OCI-LY7 (cell line): Measurements from ENCODE around the gene LAMA2. TPM values are rescaled to one million over a fixed set of nuclear protein-coding genes. Genes with fewer than 3 reads are reported as not detected.

Source experiments
- BruUV-seq: library from RNA; stranded (reverse); fragments of 400-500 nt; replicated peaks from 2 replicates; lab custom pipeline; 2021; lab: Mats Ljungman, UMichigan
- CTCF ChIA-PET: fragments of 300-600 bp; sonication (Branson Sonifier 250); formaldehyde crosslinking; loops from one replicate; lab custom pipeline; 2022; ENCODE audit warnings: antibody characterized with exemption; ENCODE audit not compliant: unreplicated experiment; lab: Charles Lee
- POLR2A ChIA-PET: fragments of 300-600 bp; sonication (Branson Sonifier 250); formaldehyde crosslinking; loops from one replicate; lab custom pipeline; 2022; ENCODE audit warnings: antibody characterized with exemption; lab: Charles Lee
- DNase-seq: peaks from one replicate; pipeline ENCODE4 v3.0.0-alpha.2; 2015; ENCODE audit warnings: low spot score
- H2AFZ ChIP-seq: fragments of 200-600 bp; sonication (generic), shearing (Covaris generic); 2 replicates; pipeline ENCODE4 v1.6.1; 2014; ENCODE audit warnings: mild to moderate bottlenecking, antibody characterized with exemption, low read length, moderate library complexity
- H3K27ac ChIP-seq: fragments of 200-600 bp; sonication (generic); 2 replicates; pipeline ENCODE4 v1.5.1; 2014; ENCODE audit warnings: mixed run types, low read depth, mild to moderate bottlenecking, moderate library complexity, low read length, inconsistent platforms; ENCODE audit not compliant: poor library complexity, severe bottlenecking
- H3K36me3 ChIP-seq: fragments of 200-600 bp; sonication (generic); 2 replicates; pipeline ENCODE4 v1.6.1; 2014; ENCODE audit warnings: mild to moderate bottlenecking, antibody characterized with exemption, low read length, moderate library complexity, mixed read lengths; ENCODE audit not compliant: insufficient read depth
- H3K4me1 ChIP-seq: fragments of 200-600 bp; sonication (generic); 2 replicates; pipeline ENCODE4 v1.5.1; 2014; ENCODE audit warnings: mild to moderate bottlenecking, low read length; ENCODE audit not compliant: insufficient read depth, poor library complexity, severe bottlenecking
- H3K4me2 ChIP-seq: fragments of 200-600 bp; sonication (generic); 2 replicates; pipeline ENCODE4 v1.6.1; 2014; ENCODE audit warnings: mild to moderate bottlenecking, low read length
- H3K4me3 ChIP-seq: fragments of 200-600 bp; sonication (generic); 2 replicates; pipeline ENCODE4 v1.5.1; 2014; ENCODE audit warnings: mild to moderate bottlenecking, low read depth, low read length; ENCODE audit not compliant: poor library complexity, severe bottlenecking
- H3K79me2 ChIP-seq: fragments of 200-600 bp; sonication (generic); 2 replicates; pipeline ENCODE4 v1.6.1; 2016; ENCODE audit warnings: low read depth, mild to moderate bottlenecking, low read length, moderate library complexity, mixed read lengths; ENCODE audit not compliant: insufficient read depth
- H3K9me2 ChIP-seq: fragments of 200-600 bp; sonication (generic); 2 replicates; pipeline ENCODE4 v1.6.1; 2016; ENCODE audit warnings: mild to moderate bottlenecking, low read length, mixed read lengths; ENCODE audit not compliant: insufficient read depth
- H3K9me3 ChIP-seq: fragments of 200-600 bp; sonication (generic); 2 replicates; pipeline ENCODE4 v1.6.1; 2014; ENCODE audit warnings: mild to moderate bottlenecking, mixed run types, low read length, mixed read lengths
- H4K20me1 ChIP-seq: fragments of 200-600 bp; sonication (generic); 2 replicates; pipeline ENCODE4 v1.6.1; 2014; ENCODE audit warnings: mild to moderate bottlenecking, antibody characterized with exemption, low read length, moderate library complexity, mixed read lengths; ENCODE audit not compliant: insufficient read depth
- EZH2phosphoT487 ChIP-seq: fragments of 200-600 bp; sonication (generic); IDR thresholded peaks from 2 replicates; pipeline ENCODE4 v1.6.1; 2018; ENCODE audit warnings: low read depth, borderline replicate concordance, mild to moderate bottlenecking, mixed run types, antibody characterized with exemption, low read length, moderate library complexity, mixed read lengths
- intact Hi-C: fragments of 100-400 bp; cut with micrococcal nuclease; formaldehyde crosslinking; loops from one replicate; pipeline ENCODE4 v1.10.0; 2022; ENCODE audit not compliant: unreplicated experiment
- total RNA-seq, 2 experiments: library from RNA; depleted of rRNA in 1 of 2; stranded (reverse); fragments of >200 nt in 1 of 2; shearing (Covaris generic) in 1 of 2; gene quantifications; 2 replicates each; pipeline ENCODE4 v1.2.3, GENCODE V29; 2014 to 2022
- TF ChIP-seq, protein P1 (sequence below): fragments of 200-600 bp; sonication (generic); conservative IDR thresholded peaks from 2 replicates; pipeline ENCODE4 v1.5.1; 2014; ENCODE audit warnings: mild to moderate bottlenecking, antibody characterized with exemption, low read length, moderate library complexity, mixed read lengths

The LAMA2 gene
- total RNA-seq, 2 experiments from 2014 or later, result not detected

DNA sequence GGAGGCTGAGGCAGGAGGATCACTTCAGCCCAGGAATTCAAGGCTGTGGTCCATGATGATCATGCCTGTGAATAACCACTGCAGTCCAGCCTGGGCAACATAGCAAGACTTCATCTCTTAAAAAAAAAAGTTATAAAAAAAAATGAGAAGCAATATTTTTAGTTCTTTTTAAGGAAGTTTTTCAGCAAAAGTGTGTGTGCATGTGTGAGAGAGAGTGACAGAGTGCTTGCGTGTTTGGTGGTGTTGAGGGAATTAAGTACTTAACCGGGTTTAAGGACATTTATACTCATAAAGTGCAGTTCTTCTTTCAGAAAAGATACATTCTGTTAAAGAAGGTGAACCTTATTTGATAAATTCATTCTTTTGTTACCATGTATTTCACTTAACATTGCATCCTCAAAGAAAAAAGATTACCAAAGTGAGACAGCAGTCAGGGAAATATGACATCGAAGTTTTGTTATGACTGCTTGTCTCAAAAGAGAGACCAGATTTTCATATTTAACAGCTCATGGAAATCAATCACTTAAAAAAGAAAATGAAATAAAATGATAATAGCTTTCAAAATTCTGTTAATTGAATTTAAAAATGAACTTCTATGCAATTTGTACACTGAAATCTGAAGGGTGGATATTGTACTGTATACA lies 572.3 kb downstream of the LAMA2 start:
- DNase-seq, result no peak
- TF ChIP-seq, protein P1, sequence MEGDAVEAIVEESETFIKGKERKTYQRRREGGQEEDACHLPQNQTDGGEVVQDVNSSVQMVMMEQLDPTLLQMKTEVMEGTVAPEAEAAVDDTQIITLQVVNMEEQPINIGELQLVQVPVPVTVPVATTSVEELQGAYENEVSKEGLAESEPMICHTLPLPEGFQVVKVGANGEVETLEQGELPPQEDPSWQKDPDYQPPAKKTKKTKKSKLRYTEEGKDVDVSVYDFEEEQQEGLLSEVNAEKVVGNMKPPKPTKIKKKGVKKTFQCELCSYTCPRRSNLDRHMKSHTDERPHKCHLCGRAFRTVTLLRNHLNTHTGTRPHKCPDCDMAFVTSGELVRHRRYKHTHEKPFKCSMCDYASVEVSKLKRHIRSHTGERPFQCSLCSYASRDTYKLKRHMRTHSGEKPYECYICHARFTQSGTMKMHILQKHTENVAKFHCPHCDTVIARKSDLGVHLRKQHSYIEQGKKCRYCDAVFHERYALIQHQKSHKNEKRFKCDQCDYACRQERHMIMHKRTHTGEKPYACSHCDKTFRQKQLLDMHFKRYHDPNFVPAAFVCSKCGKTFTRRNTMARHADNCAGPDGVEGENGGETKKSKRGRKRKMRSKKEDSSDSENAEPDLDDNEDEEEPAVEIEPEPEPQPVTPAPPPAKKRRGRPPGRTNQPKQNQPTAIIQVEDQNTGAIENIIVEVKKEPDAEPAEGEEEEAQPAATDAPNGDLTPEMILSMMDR, result no peak
- POLR2A ChIA-PET, result no interaction called here

DNA sequence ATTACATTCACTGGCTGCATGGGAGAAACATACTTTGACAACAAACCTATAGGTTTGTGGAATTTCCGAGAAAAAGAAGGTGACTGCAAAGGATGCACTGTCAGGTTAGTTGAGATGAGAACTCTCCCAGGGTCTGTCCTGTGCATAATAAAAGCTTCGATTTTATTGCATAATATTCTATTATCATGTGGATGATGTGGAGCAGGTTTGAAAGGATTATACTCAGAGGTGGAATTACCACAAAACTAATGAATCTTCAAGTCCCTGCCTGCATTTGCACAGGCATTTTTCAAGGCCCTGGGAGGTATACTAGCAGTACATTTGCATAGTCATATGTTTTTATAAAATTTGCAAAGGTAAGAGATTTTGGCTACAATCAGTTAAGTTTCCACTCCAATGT lies 577.3 kb downstream of the LAMA2 start:
- Histone ChIP-seq H3K9me3 (no peaks in the 10 kb centered on the region), H4K20me1 (no peaks in the 10 kb centered on the region), H3K9me2 (no peaks in the 10 kb centered on the region), H3K27ac (no peak overlapping the region), H3K4me1 (no peaks in the 10 kb centered on the region), H2AFZ (no peak overlapping the region), H3K79me2 (no peaks in the 10 kb centered on the region), H3K36me3 (no peaks in the 10 kb centered on the region), H3K4me3 (no peak overlapping the region), H3K4me2 (no peak overlapping the region)
- no peak for DNase-seq
- POLR2A ChIA-PET, result no interaction called here
- TF ChIP-seq, protein P1, result no peak
- TF ChIP-seq EZH2phosphoT487, result no peak
- CTCF ChIA-PET, result no interaction called here
- no TSS peak for BruUV-seq
- intact Hi-C loops, result no loop called here

More for the DNA sequence above, 572.3 kb downstream of the LAMA2 start:
- H3K9me2 ChIP-seq, result no peaks in the 10 kb centered on the region
- no peak overlapping the region for H3K4me3 ChIP-seq
- BruUV-seq, result no TSS peak
- H3K79me2 ChIP-seq, result no peaks in the 10 kb centered on the region
- H2AFZ ChIP-seq, result no peak overlapping the region
- H3K36me3 ChIP-seq, result no peaks in the 10 kb centered on the region
- CTCF ChIA-PET, result no interaction called here
- no peak overlapping the region for H3K4me2 ChIP-seq
- no peaks in the 10 kb centered on the region for H3K9me3 ChIP-seq
- H3K27ac ChIP-seq, result no peak overlapping the region
- intact Hi-C loops, result no loop called here
- H4K20me1 ChIP-seq, result no peaks in the 10 kb centered on the region
- H3K4me1 ChIP-seq, result no peaks in the 10 kb centered on the region

DNA sequence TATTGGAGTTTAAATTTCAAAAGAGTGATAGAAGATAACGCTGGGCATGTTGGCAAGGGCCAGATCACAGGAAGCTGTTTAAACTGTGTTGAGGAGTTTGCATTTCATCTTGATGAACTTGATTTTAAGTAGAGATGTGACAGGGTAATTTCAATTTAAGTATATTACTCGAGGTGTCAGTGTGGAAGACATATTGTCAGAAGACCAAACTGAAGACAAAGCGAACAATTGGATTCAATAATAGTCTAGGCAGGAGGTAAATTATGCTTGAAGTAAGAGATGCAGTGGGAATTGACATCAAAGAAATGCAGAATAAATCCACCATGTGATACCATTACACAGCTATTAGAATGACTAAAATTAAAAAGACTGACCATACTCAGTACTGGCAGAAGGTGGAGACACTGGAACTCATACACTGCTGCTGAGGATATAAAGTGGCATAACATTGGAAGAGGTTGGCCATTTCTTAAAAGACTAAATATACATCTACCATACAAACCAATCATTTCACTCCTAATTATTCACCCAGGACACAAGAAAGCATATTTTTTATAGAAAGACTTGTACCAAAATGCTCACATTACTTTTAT lies 586.2 kb downstream of the LAMA2 start:
- TF ChIP-seq, protein P1, result no peak
- no peak for TF ChIP-seq EZH2phosphoT487

More for the DNA sequence above, 586.2 kb downstream of the LAMA2 start:
- no TSS peak for BruUV-seq
- no peak overlapping the region for H2AFZ ChIP-seq
- DNase-seq, result no peak
- H3K9me3 ChIP-seq, result no peaks in the 10 kb centered on the region
- CTCF ChIA-PET, result no interaction called here
- no peak overlapping the region for H3K27ac ChIP-seq
- H3K79me2 ChIP-seq, result no peaks in the 10 kb centered on the region
- no peaks in the 10 kb centered on the region for H3K9me2 ChIP-seq
- no peak overlapping the region for H3K4me2 ChIP-seq
- POLR2A ChIA-PET, result no interaction called here
- intact Hi-C loops, result no loop called here
- no peaks in the 10 kb centered on the region for H3K4me1 ChIP-seq
- H4K20me1 ChIP-seq, result no peaks in the 10 kb centered on the region
- no peak overlapping the region for H3K4me3 ChIP-seq
- H3K36me3 ChIP-seq, result no peaks in the 10 kb centered on the region
